GM15510 (cell line): ENCODE measurements around the gene KLC4.
A peak's percentile ranks its signal among the peaks of the same experiment; 100 is the strongest.

Source experiments
- POLR2A ChIP-seq: IDR thresholded peaks from 3 replicates; pipeline ENCODE4 v1.6.1; 2011; ENCODE audit warnings: borderline replicate concordance; ENCODE audit not compliant: insufficient read length; ENCODE audit errors: extremely low read depth

The KLC4 gene

DNA sequence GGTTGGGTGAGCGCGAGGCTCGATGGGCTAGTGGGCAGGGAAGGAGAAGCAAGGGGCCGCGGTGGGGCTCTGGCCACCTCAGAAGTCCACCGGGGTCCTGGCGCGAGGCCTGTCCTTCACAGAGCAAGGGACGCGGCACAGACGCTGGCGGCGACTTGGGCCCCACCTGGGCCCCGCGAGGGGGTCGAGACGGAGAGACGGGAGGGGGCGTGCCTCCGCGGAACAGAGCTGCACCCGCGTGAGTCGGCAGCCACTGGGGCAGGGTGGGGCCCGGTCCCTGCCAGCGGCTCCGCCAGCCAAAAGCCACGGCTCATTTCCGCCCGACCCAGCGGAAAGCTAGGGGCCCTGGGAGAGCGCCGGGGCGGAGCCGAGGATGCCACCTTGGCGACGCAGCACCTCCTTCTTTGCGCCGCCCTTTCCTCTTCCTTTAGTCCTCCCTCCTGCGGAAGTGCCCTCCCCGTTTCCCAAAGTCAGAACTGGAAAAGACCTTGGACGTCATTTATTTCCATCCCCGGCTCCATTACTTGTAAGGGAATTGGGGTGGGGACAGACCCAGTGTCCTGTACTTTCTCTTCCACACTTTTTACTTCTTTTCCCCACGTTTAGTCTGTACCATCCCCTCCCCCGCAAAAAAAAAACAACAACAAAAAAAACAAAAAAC, 5.8 kb upstream of the KLC4 start, which contains the start of gene CUL7:
TSS of gene CUL7 (minus strand) at position 307 of the 661 bp plus-strand sequence. CDS start 1,063 bp downstream, outside the sequence.
- peak; percentile 92 for TF ChIP-seq POLR2A

DNA sequence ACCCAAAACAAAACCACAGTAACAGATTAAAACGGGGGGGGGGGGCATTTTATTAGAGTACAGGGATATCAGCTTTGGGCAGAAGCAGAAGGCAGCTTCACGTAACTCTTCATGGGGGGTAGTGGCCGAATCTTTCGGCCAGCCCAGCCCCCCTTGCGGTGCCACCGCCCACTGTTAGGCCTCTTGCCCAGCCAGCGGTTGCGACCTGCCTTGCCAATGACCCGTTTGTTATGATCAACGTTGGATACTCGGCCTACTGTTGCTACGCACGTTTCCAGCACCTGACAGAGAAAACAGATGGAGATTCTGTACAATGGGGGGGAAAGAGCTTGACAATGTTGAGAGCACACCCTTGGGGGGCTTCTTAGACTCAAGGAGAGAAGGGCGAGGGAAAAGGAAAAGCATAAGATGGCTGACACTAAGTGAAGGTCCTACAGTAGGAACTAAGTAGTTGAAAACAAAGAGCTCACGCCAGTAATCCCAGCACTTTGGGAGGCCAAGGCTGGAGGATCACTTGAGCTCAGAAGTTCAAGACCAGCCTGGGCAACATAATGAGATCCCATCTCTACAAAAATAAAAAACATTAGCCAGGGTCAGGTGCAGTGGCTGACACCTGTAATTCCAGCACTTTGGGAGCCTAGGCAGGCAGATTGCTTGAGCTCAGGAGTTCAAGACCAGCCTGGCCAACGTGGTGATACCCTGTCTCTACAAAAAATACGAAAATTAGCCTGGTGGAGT, 5.1 kb upstream of the KLC4 start:
- TF ChIP-seq POLR2A, result no peak

DNA sequence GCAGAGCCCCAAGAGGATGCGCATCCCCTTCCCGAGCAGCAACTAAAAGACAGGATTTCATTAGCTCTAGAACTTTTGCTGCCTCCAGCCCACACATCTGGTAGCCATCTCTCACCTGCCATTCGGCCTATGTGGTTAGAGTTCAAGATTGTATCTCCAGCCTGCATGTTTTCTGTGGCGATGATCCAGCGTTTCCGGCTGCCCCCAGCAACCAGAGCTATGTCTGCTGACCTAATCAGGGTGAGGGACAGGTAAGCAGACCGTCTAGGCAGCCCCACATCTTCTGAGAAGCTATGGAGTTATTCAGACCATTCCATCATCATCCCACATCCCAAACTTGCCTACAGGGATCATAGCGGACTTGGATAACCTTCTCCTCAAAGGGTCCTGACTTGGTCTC, 3.5 kb upstream of the KLC4 start:
- no peak for TF ChIP-seq POLR2A

DNA sequence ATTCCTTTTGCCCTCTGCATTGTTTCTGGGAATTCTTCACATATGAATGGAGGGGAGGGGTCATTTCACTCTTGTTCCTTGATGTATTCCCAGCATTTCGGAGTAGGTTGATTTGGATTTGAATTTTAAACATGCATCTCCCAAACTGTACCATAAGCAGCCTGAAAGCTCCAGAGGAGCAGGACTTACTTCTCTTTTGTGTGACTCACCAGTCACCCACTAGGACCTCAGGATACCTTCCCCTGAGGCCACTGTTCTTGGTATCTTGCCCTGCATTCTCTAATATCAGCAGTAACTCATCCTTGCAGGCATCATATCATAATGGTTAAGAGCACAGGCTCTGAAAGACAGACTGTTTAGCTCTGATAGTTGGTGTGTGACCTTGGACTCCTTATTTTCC, 900 bp upstream of the KLC4 start:
- TF ChIP-seq POLR2A, result no peak

DNA sequence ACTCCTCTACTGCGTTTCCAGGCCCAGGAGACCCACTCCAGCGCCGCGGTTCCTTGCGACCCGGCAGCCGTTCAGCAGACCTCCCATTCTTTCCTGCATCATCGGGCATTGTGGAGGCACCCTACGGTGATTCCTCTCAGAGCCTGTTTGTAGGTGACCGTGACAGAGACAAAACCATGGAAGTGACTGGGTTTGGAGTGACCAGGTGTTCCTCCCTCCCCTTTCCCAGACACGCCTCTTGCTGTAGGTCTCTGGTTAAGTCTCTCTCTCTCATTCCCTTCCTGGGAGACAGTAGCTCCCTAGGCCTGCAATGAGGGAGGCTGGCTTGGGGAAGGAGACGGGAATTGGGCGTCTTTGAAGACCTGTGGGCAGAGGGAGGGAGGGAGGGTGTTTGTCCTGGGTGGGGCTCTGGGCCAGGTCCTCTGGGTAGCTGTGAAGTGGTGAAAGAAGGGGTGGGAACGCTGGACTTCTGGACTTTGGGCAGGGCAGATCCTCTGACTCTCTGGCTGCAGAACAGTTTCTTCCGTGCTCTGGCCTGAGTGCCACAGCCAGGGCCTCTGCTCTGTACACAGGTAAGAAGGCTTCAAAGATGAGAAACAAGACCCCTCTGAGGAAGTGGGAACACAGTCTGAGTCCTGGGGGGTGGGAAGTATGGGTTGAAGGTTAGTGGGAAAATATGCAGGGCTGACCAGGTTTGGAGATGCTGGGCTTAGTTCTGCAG, 763 bp downstream of the KLC4 start:
- no peak for TF ChIP-seq POLR2A

DNA sequence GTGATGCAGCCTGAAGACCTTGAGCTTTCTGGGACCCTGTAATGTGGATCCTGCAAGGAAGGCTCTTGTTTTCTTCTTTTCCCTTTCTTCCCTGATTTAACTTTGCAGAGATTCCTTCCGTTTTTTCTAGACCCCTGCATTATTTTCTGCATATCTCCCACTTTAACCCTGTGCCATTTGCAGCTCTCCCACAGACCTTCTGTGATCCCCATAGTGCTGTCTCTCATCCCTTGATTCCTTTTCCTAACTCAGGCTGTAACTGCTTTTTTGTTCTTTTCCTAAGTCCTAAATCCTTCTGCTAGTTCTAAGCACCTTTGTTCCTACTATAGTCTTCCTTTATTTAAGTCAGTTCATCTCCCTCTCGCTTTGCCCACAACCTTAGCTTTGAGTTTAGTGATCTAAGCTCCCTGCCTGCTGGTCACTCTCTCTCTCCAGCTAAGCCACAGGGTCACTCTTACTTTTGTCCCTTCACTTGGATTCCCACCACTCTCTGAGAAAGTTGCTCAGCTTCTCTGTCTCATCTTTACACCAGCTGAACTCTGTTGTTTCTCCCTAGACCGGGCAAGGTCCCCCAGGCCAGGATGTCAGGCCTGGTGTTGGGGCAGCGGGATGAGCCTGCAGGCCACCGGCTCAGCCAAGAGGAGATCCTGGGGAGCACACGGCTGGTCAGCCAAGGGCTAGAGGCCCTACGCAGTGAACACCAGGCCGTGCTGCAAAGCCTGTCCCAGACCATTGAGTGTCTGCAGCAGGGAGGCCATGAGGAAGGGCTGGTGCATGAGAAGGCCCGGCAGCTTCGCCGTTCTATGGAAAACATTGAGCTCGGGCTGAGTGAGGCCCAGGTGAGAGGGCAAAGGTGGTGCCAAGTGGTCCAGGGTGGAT, 1.6 kb downstream of the KLC4 start:
- TF ChIP-seq POLR2A, result no peak

DNA sequence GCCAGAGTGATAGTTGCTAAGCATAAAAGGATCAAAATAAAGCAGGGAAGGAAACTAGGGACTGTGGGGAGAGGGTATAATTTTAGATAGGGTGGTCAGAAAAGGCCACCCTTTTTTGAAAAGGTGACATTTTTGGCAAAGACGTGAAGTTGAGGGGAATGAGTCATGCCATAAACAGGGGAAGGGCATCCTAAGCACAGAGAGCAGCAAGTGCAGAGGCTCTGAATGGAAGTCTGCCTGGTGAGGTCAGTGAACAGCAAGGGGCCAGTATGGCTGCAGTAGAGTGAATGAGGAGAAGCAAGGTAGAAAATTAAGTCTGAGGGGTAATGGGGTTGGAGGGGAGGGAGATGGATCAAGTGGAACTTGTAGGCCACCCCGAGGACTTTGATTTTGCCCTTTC, 2.4 kb downstream of the KLC4 start:
- no peak for TF ChIP-seq POLR2A

DNA sequence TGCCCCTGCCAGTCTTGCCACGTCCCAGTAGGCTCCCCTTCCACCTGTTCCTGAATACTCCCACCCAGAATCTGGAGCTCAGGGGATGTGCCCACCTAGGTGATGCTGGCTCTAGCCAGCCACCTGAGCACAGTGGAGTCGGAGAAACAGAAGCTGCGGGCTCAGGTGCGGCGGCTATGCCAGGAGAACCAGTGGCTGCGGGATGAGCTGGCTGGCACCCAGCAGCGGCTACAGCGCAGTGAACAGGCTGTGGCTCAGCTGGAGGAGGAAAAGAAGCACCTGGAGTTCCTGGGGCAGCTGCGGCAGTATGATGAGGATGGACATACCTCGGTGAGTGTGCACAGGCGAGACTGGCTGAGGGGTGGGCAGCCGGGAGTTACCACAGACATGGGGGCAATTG, 3.4 kb downstream of the KLC4 start:
- TF ChIP-seq POLR2A, result no peak

DNA sequence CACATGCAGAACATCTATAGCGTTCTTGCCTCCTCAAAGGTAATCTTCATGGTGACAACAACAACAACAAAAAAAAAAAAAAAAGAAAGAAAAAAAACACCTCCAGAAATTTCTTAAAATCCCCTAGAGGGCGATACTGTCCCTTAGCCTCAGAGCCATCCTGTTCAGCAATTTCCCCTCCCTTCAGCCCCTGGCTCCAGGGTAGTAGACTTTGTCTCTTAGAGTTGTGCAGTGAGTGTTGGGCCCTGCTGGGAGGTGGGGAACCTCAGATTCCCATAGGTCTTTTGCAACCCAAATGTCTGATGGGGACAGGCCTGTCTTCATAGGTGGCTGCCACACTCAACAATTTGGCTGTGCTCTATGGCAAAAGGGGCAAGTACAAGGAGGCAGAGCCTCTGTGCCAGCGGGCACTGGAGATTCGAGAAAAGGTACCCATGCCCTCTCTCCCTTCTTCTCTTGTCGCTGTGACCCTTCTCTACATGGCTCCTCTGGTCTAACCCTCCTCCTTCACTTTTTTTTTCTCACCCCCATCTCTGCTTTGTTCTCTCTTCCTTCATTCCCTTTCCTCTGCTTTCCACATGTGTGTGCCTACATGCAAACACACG, 10.7 kb downstream of the KLC4 start:
- TF ChIP-seq POLR2A, result no peak

DNA sequence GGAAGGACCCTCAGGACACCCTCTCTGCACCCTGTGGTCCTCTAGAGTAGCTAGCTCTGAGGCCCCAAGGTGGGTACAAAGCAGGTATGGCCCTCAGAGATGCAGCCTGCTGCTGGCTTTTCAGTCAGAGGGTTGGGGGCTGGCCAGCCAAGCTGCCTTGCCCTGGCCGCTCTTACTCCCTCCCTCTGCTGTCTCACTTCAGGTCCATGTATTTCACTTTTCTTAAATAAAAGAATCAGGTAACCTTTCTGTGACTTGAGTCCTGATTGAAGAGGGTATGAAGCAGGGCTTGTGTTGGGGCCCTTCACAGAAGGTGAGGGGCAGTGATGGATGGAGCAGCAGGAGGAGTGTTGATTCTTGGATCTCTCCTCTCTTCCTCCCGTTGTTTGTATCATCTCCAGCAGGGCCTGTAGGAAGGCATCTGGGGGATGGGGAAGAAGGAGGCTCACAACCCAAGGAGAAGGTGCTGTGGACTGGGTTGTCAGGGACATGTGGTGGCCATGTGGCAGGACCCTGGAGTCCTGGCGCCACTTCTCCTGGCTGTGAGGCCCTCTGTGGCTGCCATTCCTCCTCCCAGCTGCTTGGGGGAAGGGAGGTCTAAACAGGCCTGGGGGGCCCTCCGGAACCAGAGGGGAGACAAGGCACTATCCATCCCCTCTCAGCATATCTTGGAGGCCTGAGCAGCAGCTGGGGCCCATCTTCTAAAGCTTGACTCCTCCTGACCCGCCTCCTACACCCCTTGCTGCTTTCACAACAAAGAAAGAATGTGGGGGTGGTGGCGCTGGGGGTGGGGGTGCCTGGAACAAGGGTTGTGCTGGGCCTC, 15.6 kb downstream of the KLC4 start:
- no peak for TF ChIP-seq POLR2A

DNA sequence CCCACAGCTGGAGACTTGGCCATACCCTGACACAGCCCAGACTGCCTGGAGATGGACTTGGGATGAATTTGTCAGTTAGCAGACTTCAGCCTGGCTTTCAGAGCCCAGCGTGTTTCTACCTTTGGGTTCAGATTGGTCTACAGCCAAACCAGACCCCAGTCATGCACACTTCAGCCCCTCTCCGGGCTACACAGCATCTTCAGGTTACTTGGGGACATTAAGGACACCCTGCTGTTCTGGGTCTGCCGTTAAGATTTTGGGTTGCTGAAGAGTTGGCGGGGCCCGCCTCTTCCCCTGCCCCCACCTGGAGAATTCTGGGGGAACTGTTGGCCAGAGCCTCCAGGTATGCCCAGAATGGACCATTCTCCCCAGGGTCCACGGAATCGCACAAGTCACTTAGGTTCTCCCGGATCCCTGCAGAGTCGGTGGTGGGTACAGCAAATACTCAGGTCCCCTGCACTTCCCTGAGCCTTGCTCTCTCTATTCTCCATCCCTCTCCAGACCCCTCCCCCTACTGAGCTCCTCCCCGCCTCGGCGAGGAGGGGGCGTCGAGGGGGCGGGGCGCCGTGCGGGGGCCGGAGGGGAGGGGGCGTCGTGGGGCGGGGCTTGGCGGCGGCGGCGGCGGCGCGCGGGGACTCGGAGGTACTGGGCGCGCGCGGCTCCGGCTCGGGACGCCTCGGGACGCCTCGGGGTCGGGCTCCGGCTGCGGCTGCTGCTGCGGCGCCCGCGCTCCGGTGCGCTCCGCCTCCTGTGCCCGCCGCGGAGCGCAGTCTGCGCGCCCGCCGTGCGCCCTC, 16.4 kb downstream of the KLC4 start, which contains the start of gene PTK7:
TSS of gene PTK7 (plus strand) at position 645 of the 794 bp plus-strand sequence. CDS start 175 bp downstream, outside the sequence.
- no peak for TF ChIP-seq POLR2A
